Chondrocyte (in vitro differentiated cells): ENCODE results near the gene KIAA0825. TPM values are rescaled to one million over a fixed set of nuclear protein-coding genes. Genes with fewer than 3 reads are reported as not detected.

Experiments used
- DNase-seq: peaks from one replicate; pipeline ENCODE4 v3.0.0; 2021; ENCODE audit warnings: mixed read lengths, low spot score
- H3K27ac Mint-ChIP-seq: one replicate; pipeline ENCODE4 v1.8.0; 2021; ENCODE audit warnings: mild to moderate bottlenecking, moderate library complexity, mixed read lengths; ENCODE audit not compliant: unreplicated experiment
- H3K27me3 Mint-ChIP-seq: 2 replicates; pipeline ENCODE4 v1.8.0; 2021; ENCODE audit warnings: low read depth, mixed read lengths
- H3K36me3 Mint-ChIP-seq: 2 replicates; pipeline ENCODE4 v1.8.0; 2021; ENCODE audit warnings: low read depth, mixed read lengths
- H3K4me1 Mint-ChIP-seq: 2 replicates; pipeline ENCODE4 v1.8.0; 2021; ENCODE audit warnings: low read depth, mild to moderate bottlenecking, mixed read lengths
- H3K4me3 Mint-ChIP-seq: one replicate; pipeline ENCODE4 v1.8.0; 2021; ENCODE audit warnings: mild to moderate bottlenecking, moderate library complexity, mixed read lengths; ENCODE audit not compliant: unreplicated experiment
- H3K9me3 Mint-ChIP-seq: 2 replicates; pipeline ENCODE4 v1.8.0; 2021; ENCODE audit warnings: low read depth, mixed read lengths
- total RNA-seq: library from RNA; stranded (reverse); gene quantifications from 3 replicates; pipeline ENCODE4 v1.2.1, GENCODE V29; 2021
- TF ChIP-seq, protein P1 (sequence below): fragments of 200-600 bp; sonication (generic); IDR thresholded peaks from 2 replicates; pipeline ENCODE4 v1.5.0; 2021; ENCODE audit warnings: antibody characterized with exemption, mild to moderate bottlenecking, moderate library complexity

The KIAA0825 gene
- total RNA-seq, 1 donor from 2014 or later: 3.4 TPM

DNA sequence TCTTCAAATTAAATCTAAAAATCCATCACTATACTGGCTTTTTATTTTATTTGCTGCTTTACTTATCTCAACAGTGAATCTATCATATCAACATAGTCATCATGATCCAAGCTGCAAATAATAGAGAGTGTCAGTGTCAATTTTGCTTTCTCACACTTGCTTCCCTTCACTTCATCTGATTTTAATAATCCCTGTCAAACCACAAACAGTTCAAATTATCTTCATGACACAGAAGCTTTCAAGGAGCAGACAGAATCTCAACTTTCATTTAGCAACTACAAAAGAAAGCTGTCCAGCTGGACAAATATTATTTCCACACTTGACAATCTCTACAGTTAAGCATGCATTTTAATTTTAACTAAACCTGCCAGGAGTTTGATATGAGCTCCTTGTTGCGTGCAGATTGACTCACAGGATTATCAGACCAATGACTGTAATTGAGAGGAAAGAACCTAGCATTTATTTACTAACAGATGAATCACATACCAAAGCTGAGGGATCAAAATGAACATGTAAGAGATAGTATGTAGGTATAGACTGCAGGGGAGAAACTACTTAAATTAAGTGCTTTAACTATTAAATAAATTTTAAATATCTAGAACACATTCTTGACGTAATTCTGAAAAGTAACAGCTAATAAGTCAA, 56.0 kb downstream of the KIAA0825 start:
- TF ChIP-seq, protein P1, sequence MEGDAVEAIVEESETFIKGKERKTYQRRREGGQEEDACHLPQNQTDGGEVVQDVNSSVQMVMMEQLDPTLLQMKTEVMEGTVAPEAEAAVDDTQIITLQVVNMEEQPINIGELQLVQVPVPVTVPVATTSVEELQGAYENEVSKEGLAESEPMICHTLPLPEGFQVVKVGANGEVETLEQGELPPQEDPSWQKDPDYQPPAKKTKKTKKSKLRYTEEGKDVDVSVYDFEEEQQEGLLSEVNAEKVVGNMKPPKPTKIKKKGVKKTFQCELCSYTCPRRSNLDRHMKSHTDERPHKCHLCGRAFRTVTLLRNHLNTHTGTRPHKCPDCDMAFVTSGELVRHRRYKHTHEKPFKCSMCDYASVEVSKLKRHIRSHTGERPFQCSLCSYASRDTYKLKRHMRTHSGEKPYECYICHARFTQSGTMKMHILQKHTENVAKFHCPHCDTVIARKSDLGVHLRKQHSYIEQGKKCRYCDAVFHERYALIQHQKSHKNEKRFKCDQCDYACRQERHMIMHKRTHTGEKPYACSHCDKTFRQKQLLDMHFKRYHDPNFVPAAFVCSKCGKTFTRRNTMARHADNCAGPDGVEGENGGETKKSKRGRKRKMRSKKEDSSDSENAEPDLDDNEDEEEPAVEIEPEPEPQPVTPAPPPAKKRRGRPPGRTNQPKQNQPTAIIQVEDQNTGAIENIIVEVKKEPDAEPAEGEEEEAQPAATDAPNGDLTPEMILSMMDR: no peak
- no peaks in the 10 kb centered on the region for H3K9me3 Mint-ChIP-seq
- no peak overlapping the region for H3K4me3 Mint-ChIP-seq
- H3K36me3 Mint-ChIP-seq: no peaks in the 10 kb centered on the region
- no peaks in the 10 kb centered on the region for H3K27me3 Mint-ChIP-seq
- H3K27ac Mint-ChIP-seq: no peak overlapping the region
- DNase-seq: no peak
- no peaks in the 10 kb centered on the region for H3K4me1 Mint-ChIP-seq

DNA sequence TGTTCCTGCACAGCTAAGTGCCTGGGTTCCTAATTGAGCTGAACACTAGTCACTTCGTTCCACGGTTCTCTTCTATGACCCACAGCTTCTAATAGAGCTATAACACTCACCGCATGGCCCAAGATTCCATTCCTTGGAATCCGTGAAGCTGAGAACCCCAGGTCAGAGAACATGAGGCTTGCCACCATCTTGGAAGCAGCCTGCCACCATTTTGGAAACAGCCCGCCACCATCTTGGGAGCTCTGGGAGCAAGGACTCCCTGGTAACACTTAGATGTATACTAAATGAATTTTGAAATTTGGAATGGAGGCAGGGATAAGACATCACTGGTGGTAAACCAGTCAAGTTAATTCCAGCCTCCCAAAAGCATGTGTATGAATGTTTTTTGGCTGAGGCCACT, 60.4 kb downstream of the KIAA0825 start:
- H3K4me3 Mint-ChIP-seq: no peak overlapping the region
- no peak overlapping the region for H3K27ac Mint-ChIP-seq
- no peaks in the 10 kb centered on the region for H3K9me3 Mint-ChIP-seq
- no peaks in the 10 kb centered on the region for H3K36me3 Mint-ChIP-seq
- TF ChIP-seq, protein P1: no peak
- DNase-seq: no peak
- H3K27me3 Mint-ChIP-seq: no peaks in the 10 kb centered on the region
- no peaks in the 10 kb centered on the region for H3K4me1 Mint-ChIP-seq

DNA sequence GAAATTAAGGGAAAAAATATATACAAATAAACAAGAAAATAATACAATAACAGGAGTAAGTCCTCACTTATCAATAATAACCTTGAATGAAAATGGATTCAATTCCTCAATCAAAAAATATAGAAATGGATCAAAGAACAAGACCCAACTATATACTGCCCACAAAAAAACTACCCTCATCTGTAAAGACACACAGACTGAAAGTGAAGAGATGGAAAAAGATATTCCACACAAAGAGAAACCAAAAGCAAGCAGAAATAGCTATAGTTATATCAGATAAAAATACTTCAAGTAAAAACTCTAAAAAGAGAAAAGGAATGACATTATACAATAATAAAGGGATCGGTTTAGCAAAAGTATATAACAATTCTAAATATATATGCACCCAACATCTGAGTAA, 66.5 kb downstream of the KIAA0825 start:
- DNase-seq: no peak
- TF ChIP-seq, protein P1: no peak
- Mint-ChIP-seq H3K4me1 (no peaks in the 10 kb centered on the region), H3K36me3 (peaks cover 4% of the 10 kb centered on the region), H3K27me3 (no peaks in the 10 kb centered on the region), H3K4me3 (no peak overlapping the region), H3K27ac (no peak overlapping the region), H3K9me3 (peaks cover 10% of the 10 kb centered on the region)

DNA sequence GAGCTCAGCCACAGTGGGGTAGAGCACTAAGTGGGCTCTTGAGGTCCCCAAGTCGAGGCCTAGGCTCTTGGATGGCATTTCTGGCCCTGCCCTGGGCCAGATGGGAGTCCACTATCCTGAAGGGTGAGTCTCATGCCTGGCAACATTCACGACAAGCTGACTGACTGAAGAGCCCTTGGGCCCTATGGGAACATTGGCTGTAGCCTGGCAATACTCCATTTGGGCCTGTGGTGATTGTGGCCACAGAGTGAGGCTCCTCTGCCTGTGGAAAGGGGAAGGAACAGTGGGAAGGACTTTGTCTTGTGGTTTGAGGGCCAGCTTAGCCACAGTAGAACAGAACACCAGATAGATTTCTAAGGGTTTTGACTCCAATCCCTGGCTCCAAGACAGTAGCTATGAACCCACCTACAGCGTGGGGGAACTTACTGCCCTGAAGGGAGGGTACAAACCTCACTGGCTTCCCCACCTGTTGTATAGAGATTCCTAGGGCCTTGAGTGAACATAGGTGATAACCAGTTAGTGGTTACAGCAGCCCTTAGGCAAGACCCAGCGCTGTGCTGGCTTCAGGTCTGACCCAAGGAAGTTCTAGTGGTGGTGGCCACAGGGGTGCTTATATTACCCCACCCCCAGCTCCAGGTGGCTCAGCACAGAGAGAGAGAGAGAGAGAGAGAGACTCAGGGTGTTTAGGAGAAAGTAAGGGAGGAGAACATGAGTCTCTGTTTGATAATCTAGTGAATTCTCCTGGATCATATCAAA, 72.4 kb downstream of the KIAA0825 start:
- Mint-ChIP-seq H3K27ac (no peak overlapping the region), H3K4me3 (no peak overlapping the region), H3K27me3 (no peaks in the 10 kb centered on the region), H3K36me3 (peaks cover 11% of the 10 kb centered on the region), H3K4me1 (peaks cover 8% of the 10 kb centered on the region), H3K9me3 (peaks cover 17% of the 10 kb centered on the region)
- DNase-seq: no peak
- TF ChIP-seq, protein P1: no peak

DNA sequence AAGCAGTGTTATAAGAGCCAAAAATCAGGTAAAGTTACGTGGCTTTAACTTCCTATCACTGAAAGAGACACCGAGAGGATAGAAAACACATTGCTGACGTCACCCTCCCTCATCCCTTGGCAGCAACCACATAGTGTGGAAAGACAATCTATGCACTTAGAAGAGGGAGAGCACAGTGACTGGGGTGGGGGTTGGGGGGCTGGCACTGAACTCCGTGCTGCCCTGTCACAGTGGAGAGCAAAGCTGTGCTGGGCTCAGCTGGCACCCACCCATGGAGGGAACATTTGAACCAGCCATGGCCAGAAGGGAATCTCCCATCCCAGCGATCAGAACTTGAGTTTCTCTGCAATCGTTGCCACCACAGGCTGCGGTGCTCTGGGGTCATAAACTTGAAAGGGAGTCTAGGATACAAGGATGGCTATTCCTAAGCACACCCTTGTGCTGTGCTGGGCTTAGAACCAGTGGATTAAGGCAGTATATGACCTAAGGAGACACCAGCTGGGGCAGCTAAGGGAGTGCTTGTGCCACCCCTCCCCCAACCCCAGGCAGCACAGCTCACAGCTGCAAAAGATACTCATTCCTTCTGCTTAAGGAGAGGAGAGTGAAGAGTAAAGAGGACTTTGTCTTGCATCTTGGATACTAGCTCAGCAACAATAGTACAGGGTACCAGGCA, 73.4 kb downstream of the KIAA0825 start:
- H3K36me3 Mint-ChIP-seq: peaks cover 11% of the 10 kb centered on the region
- H3K27me3 Mint-ChIP-seq: no peaks in the 10 kb centered on the region
- peaks cover 8% of the 10 kb centered on the region for H3K4me1 Mint-ChIP-seq
- H3K9me3 Mint-ChIP-seq: peaks cover 23% of the 10 kb centered on the region
- no peak overlapping the region for H3K27ac Mint-ChIP-seq
- TF ChIP-seq, protein P1: no peak
- H3K4me3 Mint-ChIP-seq: no peak overlapping the region
- DNase-seq: no peak
